Measurements from ENCODE around the gene METTL2A.
"Not testable (repeated sequence)": the region's sequence is repeated elsewhere in the genome, so short reads cannot be mapped to it uniquely, and the experiment has no call there.

Gene METTL2A

GRCh38 chr17:62473030-62473982 is 49.6 kb downstream of the METTL2A start:
- not testable (repeated sequence) for DNase-seq

- not testable (repeated sequence) for DNase-seq
Measured at GRCh38 chr17:62477111-62477510, 53.4 kb downstream of the METTL2A start.

DNA sequence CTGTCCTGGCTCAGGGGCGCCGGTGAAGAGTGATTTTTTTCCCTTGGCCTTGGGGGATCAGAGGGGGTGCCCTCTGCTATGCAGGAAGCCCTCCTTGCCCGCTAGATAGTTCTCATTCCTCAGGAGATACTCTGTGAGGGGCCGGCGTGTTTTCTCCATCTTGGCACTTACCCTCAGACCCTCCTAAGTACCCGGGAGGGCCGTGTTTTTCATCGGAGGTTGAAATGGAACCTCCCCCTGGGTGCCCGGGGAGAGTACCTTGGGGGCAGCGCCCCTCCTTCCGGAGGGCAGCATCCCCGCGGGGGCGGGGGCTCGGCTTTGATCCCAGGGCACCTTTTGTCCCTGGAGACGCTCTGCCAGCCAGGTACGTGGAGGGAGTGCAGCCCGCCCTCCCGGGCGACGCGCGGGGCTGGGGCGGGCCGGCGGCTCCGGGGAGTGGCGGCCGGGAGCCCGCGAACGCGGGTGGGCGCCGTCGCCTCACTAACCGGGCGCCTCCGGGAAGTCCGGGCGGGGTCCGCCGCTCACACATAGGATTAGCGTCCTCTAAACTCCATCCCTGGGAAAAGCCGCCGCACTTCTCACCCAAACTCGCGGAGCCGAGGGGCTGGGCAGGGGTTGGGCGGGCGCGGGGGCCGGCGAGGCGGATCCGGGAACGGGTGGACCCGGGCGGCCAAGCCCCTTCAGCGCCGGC is 54.2 kb downstream of the METTL2A start:
- peak; percentile 13 to 17 for DNase-seq

DNA sequence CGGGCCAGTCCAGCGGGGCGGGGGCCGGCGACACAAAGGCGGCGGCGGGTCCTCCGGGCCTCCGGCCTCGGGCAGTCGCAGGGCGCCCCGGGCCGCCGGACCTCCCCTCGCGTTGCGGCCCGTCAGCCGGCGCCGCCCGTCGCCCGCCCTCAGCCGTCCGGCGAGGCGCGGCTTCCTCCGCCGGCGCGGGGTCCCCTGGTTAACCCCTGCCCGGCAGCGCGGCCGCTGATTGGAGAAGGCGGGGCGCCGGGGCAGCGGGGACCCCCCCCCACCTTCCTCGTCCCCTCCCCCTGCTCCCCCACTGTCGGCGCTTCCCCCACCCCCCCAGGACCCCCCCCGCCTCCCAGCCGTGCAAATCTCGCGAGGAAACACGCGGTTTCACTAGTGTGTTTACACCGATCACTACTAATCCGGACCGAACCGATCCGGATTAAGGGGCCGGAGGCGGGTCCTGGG is 54.8 kb downstream of the METTL2A start, which contains the start of gene TLK2:
Gene TLK2 (plus strand): TSS at position 402 of the 456 bp plus-strand sequence. CDS start 2,301 bp downstream, outside the sequence.
- peak; percentile 65 to 74 for DNase-seq

- DNase-seq = peak; percentile 28
Measured at GRCh38 chr17:62478880-62479638, 55.4 kb downstream of the METTL2A start.

DNA sequence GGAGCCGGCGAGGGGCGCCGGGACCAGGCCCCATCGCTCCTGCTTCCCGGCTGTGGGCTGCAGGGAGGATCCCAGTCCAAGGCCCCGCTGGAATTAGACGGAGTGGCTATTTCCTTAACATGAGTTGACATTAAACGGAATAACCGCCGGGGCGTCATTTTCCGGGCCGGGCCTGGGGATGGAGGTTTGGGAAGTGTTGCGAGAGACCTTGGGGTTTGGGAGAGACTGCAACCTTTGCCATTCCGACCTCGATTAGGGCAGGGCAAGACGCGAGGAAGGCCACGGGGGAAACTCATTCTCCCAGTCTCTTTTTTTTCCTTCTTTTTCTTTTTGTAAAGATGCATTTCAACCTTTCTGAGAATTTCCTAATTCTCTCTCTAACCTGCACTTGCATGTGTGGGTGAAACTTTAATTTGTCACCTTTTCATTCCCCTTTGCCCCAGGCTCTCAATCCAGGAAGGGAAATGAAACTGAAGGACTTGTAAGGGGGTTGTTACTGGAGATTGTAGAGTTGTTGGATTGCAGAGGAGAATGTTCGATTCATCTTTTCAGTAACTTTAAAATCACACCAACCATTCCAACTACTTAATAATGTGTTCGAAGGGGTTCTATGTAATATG is 56.1 kb downstream of the METTL2A start:
- DNase-seq = peak; percentile 6 to 15

GRCh38 chr17:62482553-62482952 is 58.9 kb downstream of the METTL2A start:
- DNase-seq = not testable (repeated sequence)

DNA sequence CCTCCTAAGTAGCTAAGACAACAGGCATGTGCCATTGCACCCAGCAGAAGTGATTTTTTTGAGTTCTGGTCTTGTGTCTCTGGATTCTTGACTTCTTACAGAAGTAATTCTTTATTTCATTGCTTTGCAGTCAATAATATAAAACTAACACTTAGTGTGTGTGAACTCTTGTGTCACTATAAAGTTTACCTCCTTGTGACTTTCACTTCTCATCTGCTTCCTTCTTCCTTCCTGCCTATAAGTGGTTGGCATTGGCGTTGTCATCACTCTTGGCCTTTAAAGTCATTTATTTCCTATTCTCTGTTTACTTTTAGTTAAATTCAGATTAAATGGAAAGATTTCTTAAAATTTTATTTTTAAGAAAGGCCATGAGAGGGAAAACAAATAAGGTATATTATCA is 67.3 kb downstream of the METTL2A start:
- not testable (repeated sequence) for DNase-seq

GRCh38 chr17:62493049-62493655 is 69.5 kb downstream of the METTL2A start:
- not testable (repeated sequence) for DNase-seq

DNA sequence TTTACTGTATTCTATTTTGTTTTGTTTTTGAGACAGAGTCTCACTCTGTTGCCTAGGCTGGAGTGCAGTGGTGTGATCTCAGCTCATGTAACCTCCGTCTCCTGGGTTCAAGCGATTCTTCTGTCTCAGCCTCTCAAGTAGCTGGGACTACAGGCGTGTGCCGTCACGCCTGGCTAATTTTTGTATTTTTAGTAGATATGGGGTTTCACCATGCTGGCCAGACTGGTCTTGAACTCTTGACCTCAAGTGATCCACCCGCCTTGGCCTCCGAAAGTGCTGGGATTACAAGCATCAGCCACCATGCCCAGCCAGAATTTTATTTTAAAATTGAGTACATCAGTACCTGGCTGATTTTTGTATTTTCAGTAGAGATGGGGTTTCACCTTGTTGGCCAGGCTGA is 70.4 kb downstream of the METTL2A start:
- not testable (repeated sequence) for DNase-seq

DNA sequence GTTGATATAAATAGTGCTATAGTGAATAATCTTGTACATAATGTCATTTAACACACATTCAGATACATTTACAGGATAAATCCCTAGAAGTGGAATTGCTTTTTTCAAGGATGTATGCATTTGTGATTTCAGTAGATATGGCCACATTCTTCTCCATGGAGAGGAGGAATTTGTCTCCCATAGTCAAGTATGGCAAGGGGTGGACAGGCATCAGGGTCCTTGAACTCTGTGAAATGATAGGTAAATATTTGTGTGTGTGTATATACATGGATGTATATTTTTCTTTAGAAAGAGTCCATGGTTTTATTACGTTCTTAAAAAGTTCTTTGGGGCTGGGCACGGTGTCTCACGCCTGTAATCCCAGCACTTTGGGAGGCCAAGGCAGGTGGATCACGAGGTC is 72.6 kb downstream of the METTL2A start:
- DNase-seq = not testable (repeated sequence)

- not testable (repeated sequence) for DNase-seq
Measured at GRCh38 chr17:62498796-62499195, 75.1 kb downstream of the METTL2A start.

All from stimulated activated CD4-positive, alpha-beta T cell treated with anti-CD3 and anti-CD28 coated beads, Interleukin-2, amount 100 ng/mL, for 48 hours (primary cell).